ENCODE data around the gene POLE. TPM values are rescaled to one million over a fixed set of nuclear protein-coding genes. Genes with fewer than 3 reads are reported as not detected.

POLE gene
- polyA plus RNA-seq, 1 of the 3 experiments (the other 2 are of a cell fraction), result 20.1 TPM

GRCh38 chr12:132736378-132736777 lies 49.2 kb upstream of the POLE start:
- no peak overlapping the region for H2AFZ ChIP-seq (ENCODE audit: low read depth)
- 91% methylated on average over 9 of the region's 12 CpGs for WGBS (ENCODE audit: low lambda C conversion rate)
- no peak overlapping the region; a peak in 1 of 4 replicates for H3K27ac ChIP-seq (ENCODE audit: low read depth in 2 of 2, low read length in 1 of 2)
- no peak for DNase-seq
- CTCF ChIA-PET, result interaction anchor here (1.6 kb wide), 1 partner anchor 11 kb away, joined by 3 read pairs; no protein-coding TSS in a partner anchor
- no peak for TF ChIP-seq SIN3A (IDR thresholded peaks at IDR 0.05; ENCODE audit: borderline replicate concordance, low read depth, low read length)
- TF ChIP-seq FOSL2 (IDR thresholded peaks at IDR 0.05; ENCODE audit: borderline replicate concordance, low read depth), result no peak
- TF ChIP-seq NRF1 (IDR thresholded peaks at IDR 0.05; ENCODE audit: low read depth, low read length), result no peak
- no peak for TF ChIP-seq RAD21 (IDR thresholded peaks at IDR 0.05; ENCODE audit: low read length)
- TF ChIP-seq REST (IDR thresholded peaks at IDR 0.05; ENCODE audit: low read depth, low read length), result no peak
- TF ChIP-seq YY1 (IDR thresholded peaks at IDR 0.05; ENCODE audit: low read depth), result no peak
- H3K4me3 ChIP-seq (ENCODE audit: low read depth in 2 of 2, low read length in 1 of 2), result no peak overlapping the region
- peaks cover 19% of the 10 kb centered on the region for H3F3A ChIP-seq (replicated peaks; ENCODE audit: insufficient read depth)
- no peaks in the 10 kb centered on the region for H3K9me3 ChIP-seq
- H3K27me3 ChIP-seq (ENCODE audit: insufficient read depth), result no peaks in the 10 kb centered on the region
- no peak overlapping the region for H3K9ac ChIP-seq
- no peaks in the 10 kb centered on the region for H3K9me2 ChIP-seq
- peaks cover 0 to 4% of the 10 kb centered on the region in 2 experiments; a peak in 1 of 4 replicates for H3K4me1 ChIP-seq (ENCODE audit: control insufficient read depth in 1 of 2, insufficient read depth in 2 of 2, low read depth in 1 of 2, low read length in 1 of 2)
- peaks cover 25% of the 10 kb centered on the region; the same call in 1 of the 2 replicates for H3K79me2 ChIP-seq (ENCODE audit: insufficient read depth)
- POLR2A ChIA-PET, result no interaction called here
- H3K4me2 ChIP-seq, result no peak overlapping the region
- H4K20me1 ChIP-seq (ENCODE audit: insufficient read depth), result peaks cover 4% of the 10 kb centered on the region; the same call in 1 of the 2 replicates
- H3K36me3 ChIP-seq (replicated peaks in 1 of 2; ENCODE audit: control insufficient read depth in 1 of 2, insufficient read depth in 2 of 2, low read length in 1 of 2), result peaks cover 50 to 75% of the 10 kb centered on the region in 2 experiments

- Histone ChIP-seq H3K36me3 (replicated peaks in 1 of 2; ENCODE audit: control insufficient read depth in 1 of 2, insufficient read depth in 2 of 2, low read length in 1 of 2) (peaks cover 53 to 71% of the 10 kb centered on the region in 2 experiments), H3K4me2 (no peak overlapping the region), H3K79me2 (ENCODE audit: insufficient read depth) (peaks cover 18% of the 10 kb centered on the region; the same call in 1 of the 2 replicates)
- TF ChIP-seq MXI1 (IDR thresholded peaks at IDR 0.05; ENCODE audit: low read depth, low read length) (no peak), RXRA (IDR thresholded peaks at IDR 0.05; ENCODE audit: borderline replicate concordance, low read depth) (no peak), RAD21 (IDR thresholded peaks at IDR 0.05; ENCODE audit: low read length) (no peak), GABPA (IDR thresholded peaks at IDR 0.05; ENCODE audit: low read depth) (no peak), ELF1 (IDR thresholded peaks at IDR 0.05) (no peak), FOSL2 (IDR thresholded peaks at IDR 0.05; ENCODE audit: borderline replicate concordance, low read depth) (no peak), TEAD4 (IDR thresholded peaks at IDR 0.05; ENCODE audit: borderline replicate concordance, insufficient read depth) (no peak), TCF12 (IDR thresholded peaks at IDR 0.05) (no peak), GATA2 (CRISPR knock-in tag; IDR thresholded peaks at IDR 0.05) (no peak), MAX (IDR thresholded peaks at IDR 0.05; ENCODE audit: low read depth) (no peak), CHD2 (IDR thresholded peaks at IDR 0.05; ENCODE audit: low read length, partially characterized antibody) (no peak), CTCF (IDR thresholded peaks at IDR 0.05) (no peak), USF2 (IDR thresholded peaks at IDR 0.05; ENCODE audit: borderline replicate concordance, low read depth, low read length) (no peak), SMC3 (IDR thresholded peaks at IDR 0.05; ENCODE audit: low read depth, low read length) (no peak), MEF2A (IDR thresholded peaks at IDR 0.05; ENCODE audit: borderline replicate concordance, low read depth) (no peak), USF1 (IDR thresholded peaks at IDR 0.05; ENCODE audit: borderline replicate concordance, low read depth) (no peak), FOXJ3 (CRISPR knock-in tag; IDR thresholded peaks at IDR 0.05) (no peak)
These were observed 48.4 kb upstream of the POLE start for GRCh38 chr12:132735496-132735895.

More at GRCh38 chr12:132735496-132735895, 48.4 kb upstream of the POLE start:
- 94% methylated on average over 20 of the region's 20 CpGs for WGBS (ENCODE audit: low lambda C conversion rate)
- POLR2A ChIA-PET, result no interaction called here
- Histone ChIP-seq H3K4me1 (ENCODE audit: control insufficient read depth in 1 of 2, insufficient read depth in 2 of 2, low read depth in 1 of 2, low read length in 1 of 2) (peaks cover 0 to 4% of the 10 kb centered on the region in 2 experiments; a peak in 1 of 4 replicates), H4K20me1 (ENCODE audit: insufficient read depth) (peaks cover 9% of the 10 kb centered on the region; the same call in 1 of the 2 replicates), H3K9me2 (no peaks in the 10 kb centered on the region), H3K9ac (no peak overlapping the region), H3K9me3 (no peaks in the 10 kb centered on the region), H2AFZ (ENCODE audit: low read depth) (no peak overlapping the region), H3K27me3 (ENCODE audit: insufficient read depth) (no peaks in the 10 kb centered on the region), H3F3A (replicated peaks; ENCODE audit: insufficient read depth) (peaks cover 19% of the 10 kb centered on the region), H3K4me3 (ENCODE audit: low read depth in 2 of 2, low read length in 1 of 2) (no peak overlapping the region), H3K27ac (ENCODE audit: low read depth in 2 of 2, low read length in 1 of 2) (no peak overlapping the region)
- CTCF ChIA-PET, result interaction anchor here (0.5 to 1.6 kb wide), 2 partner anchors 12 to 32 kb away, joined by 3 read pairs; no protein-coding TSS in a partner anchor
- no peak for DNase-seq

Data from SK-N-SH (cell line).